Umbilical cord (tissue), 2 donors: ENCODE results near the gene FIP1L1. TPM values are rescaled to one million over a fixed set of nuclear protein-coding genes. Genes with fewer than 3 reads are reported as not detected.
"Not testable (repeated sequence)": the region's sequence is repeated elsewhere in the genome, so short reads cannot be mapped to it uniquely, and the experiment has no call there.

Experiments used
- DNase-seq: peaks from one replicate; pipeline ENCODE4 v3.0.0-alpha.2; 2015; ENCODE audit warnings: low spot score
- total RNA-seq: library from RNA; depleted of rRNA; stranded (reverse); fragments of >200 nt; gene quantifications from one replicate; pipeline ENCODE4 v1.2.3, GENCODE V29; 2014; ENCODE audit warnings: low replicate concordance; ENCODE audit not compliant: insufficient read depth

FIP1L1 gene
- total RNA-seq, 1 donor from 2014 or later, result 104 TPM

GRCh38 chr4:53466576-53466975 lies 89.1 kb downstream of the FIP1L1 start:
- DNase-seq, result not testable (repeated sequence)

DNA sequence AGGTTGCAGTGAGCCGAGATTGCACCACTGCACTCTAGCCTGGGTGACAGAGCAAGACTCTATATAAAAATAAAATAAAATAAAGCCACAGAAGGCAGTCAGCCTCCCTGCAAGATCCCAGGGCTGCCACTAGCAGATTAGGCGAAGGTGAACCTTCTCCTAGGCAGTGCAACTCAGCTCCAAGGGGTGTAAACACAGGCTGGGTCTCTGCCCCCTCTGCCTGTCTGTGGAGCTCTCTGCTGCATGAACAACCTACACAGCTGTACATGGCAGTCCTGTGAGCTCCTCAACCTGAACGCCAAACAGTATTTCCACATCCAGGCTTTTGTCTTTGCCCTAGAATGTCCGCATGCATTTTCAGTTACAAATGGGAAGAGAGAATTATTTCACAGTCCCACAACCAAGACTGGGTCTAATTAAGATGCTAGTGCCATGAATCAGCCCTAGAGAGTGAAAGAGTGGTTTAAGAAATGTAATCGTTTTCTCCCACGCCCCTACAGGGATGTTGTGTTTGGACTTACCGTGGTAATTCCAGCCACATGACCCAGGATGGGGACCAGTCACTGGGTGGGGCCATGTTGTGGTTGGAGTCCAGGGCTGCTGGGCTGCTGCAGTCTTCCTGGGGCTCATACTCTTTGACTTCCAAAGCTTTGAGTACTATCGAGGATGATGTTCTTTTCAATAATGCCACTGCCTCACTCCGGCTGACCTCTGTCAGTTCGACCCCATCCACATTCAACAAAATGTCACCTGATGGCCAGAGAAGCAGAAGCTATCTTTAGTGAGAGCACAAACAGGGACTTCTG lies 99.0 kb downstream of the FIP1L1 start:
- DNase-seq, result no peak

- peak; percentile 36 for DNase-seq
These were observed 99.7 kb downstream of the FIP1L1 start for GRCh38 chr4:53477038-53477565.

- DNase-seq, result peak; percentile 40
These were observed 100.2 kb downstream of the FIP1L1 start for GRCh38 chr4:53477636-53478035.

- no peak for DNase-seq
These were observed 101.4 kb downstream of the FIP1L1 start for GRCh38 chr4:53478671-53479456.

GRCh38 chr4:53479736-53480525 lies 102.5 kb downstream of the FIP1L1 start:
- DNase-seq, result no peak

- DNase-seq, result no peak
These were observed 103.5 kb downstream of the FIP1L1 start for GRCh38 chr4:53480909-53481308.

DNA sequence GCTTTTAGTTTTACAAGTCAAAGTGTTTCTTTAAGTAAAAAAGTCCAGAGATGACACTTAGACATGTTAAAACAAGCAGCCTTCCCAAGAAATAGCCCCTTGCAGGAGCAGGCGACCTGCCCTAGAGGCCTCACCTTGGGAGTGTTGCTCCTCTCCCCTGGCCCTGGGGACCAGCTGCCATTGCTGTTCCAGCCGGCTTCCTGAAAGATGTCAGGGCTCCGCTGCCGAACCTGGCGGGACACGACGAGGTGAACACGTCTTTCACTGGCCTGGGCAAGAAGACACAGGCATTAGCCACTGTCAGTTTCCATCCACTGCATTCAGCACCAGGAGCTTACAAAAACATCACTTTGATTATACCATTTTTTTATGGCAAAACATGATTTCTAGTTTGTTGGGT lies 104.1 kb downstream of the FIP1L1 start:
- no peak for DNase-seq

- DNase-seq, result no peak
These were observed 105.8 kb downstream of the FIP1L1 start for GRCh38 chr4:53483250-53483649.

GRCh38 chr4:53484911-53485657 lies 107.6 kb downstream of the FIP1L1 start:
- DNase-seq, result peak; percentile 82

DNA sequence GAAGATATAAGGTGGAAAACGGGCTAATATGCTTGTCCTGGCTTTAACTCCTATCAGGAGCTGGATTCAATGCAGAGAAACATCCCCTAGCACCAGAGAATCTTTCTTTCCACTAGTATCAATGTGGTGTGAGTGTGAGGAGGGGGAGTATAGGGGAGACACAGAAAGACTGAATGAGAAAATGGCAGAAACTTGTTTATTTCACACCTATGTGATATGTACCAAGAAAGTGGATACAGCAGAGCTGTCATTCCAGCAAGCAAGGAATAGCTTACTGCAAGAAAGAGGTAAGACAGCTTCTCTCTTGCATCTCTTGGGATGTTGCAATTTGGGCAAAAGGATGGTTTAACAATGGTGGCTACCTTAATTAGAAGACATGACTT lies 108.2 kb downstream of the FIP1L1 start:
- DNase-seq, result no peak

GRCh38 chr4:53487766-53488165 lies 110.3 kb downstream of the FIP1L1 start:
- no peak for DNase-seq

DNA sequence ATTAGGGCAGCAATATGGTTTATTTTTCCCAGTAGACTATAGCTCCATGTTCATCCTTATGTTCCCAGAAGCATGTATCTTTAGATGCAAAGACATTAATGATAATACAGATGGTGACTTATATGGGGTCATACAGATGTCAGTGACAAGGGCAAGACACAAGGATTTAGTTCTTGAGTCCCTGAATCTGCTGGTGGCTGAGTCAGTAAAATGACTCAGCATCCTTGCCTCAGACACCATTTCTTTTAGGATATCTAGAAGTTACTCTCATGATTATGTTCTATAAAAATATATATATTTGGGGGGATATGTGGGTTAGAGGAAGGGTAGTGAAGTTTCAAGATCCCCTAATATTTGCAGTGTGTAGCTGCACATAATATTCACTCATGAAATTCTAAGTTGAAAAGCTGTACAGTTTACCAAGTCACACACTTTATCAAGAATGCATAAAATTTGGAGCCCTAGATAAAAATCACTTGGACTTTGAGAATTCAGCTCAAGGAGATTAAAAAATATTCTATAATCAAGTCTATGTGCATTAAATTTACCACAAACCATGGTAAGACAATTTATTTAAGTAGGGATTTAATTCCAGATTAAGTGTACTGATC lies 111.9 kb downstream of the FIP1L1 start:
- peak; percentile 48 for DNase-seq

DNA sequence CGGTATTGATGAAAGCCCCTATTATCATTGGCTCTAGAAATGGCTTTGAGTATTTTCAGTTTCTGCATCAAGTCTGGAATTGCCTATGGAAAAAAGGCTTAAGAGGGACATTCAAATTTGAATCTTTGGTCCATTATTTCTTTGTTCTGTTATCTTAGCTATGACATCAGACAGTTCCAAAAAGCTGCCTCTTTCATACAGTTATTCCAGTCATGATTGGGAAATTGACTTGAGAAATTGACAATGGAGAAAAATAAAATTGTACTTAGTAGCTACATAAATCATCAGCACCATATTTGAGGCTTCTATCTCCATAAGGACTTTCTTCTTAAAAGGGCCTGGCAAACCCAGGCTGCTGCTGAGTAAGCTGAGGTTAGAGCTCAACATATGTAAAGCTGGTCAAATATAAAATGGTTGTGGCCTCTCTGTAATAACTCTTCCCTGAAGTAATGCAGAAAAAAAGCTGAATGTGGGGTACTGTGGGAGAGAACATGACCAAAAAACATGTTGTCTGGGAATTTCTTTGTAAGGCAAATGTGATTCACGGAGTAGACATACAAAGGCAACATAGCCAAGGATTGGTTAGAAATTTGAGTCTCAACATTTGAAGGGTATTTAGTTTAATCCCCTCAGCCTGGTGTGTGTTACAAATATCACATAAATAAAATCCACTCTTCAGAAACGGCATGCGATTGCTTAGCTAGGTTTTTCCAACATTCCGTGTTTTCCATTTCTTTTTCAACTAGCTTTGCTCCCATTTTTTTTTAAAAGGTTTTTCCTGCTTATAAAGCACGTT lies 112.9 kb downstream of the FIP1L1 start:
- DNase-seq, result peak; percentile 96

DNA sequence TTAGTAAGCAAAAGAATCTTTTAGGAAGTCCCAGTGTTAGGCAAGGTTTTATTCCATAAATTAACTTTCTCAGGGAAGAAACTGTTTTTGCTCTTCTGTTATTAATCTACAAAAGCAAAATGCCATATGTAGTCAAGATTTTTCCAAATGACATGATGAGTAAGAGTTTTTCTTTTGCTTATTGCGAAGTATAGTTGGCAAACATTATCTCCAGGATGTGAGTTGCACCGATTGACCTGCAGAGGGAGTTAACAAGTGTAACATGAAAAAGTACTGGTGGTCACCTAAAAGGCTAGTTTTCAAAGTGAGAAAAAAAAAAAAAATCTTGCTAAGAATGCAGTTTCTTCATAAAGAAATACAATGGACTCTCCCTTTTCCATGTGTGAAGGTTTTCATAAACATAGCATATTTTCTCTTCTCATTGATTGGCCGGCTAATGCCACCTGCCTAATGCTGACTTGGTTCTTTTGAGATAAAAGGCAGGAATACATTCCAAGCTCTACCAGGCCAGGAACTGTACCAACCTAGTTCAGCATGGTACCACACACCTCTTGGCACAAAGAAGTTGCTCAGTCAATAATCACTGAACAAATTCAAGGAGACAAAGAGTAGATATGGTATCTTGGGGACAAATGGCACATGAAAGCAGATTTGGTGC lies 113.7 kb downstream of the FIP1L1 start:
- peak; percentile 87 for DNase-seq

- DNase-seq, result no peak
These were observed 117.4 kb downstream of the FIP1L1 start for GRCh38 chr4:53494851-53495250.

DNA sequence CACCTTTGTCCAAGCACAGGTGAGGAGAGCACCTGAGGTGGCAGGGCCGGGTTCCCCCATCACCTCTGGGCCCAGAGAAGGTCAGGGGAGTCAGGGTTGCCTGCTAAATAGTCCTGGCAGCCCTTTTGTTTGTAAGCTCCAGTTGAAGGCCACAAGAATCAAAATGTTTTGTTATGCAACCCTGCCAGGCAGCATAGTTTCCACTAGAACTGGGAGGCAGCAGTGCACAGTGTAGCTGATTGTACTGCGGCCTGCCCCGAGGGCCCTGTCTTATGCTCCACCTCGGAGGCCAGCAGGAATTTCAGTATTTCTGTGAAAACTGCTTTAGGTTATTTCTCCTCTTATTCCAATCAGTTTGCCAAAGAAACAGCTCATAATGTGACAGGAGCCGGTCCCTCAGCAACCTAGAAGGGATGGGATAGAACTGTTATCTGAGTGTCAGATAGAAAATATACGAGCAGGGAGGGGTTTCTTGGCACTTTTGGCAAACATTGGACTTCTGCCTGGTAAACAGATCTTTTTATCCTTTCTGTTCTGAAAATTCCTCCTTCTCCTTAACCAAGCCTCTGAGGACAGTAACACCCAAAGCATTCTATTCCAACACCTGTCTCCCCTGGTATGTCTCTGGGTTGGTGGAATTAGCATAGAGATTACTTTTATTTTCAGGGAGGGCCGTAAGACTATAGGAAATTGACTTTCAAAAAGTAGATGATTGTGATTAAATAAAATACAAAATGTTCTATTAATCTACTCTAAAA lies 120.2 kb downstream of the FIP1L1 start:
- DNase-seq, result peak; percentile 81

- no peak for DNase-seq
These were observed 121.3 kb downstream of the FIP1L1 start for GRCh38 chr4:53498706-53499105.

DNA sequence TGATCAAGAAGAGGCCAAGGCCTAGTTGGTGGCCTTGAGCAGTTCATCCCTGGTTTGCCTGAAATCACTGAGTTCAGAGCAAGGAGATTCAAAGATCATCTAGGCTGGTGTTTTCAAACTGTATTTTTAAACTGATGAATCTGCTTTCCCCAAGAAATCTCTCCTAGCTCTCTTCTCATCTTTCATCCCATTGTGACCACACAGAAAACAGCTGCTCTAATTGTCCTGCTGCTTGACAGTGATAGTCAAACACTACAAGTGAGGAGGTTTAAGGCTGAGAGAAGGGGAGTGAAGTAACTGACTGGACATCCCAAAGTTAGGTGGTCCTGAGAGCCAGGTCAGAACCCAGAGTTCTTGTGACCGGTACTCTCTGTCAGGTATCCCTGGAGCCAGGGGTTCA lies 122.3 kb downstream of the FIP1L1 start:
- no peak for DNase-seq
